ENCODE measurements around the gene RALGPS1.

RALGPS1 gene

GRCh38 chr9:127083138-127083980 lies 168.8 kb downstream of the RALGPS1 start:
- DNase-seq (ENCODE audit: low spot score): no peak
- no peaks in the 10 kb centered on the region for H3K36me3 ChIP-seq (ENCODE audit: low read depth)
- no peak overlapping the region for H3K4me3 ChIP-seq (ENCODE audit: severe bottlenecking)
- no peaks in the 10 kb centered on the region for H3K4me1 ChIP-seq (ENCODE audit: insufficient read depth, poor library complexity, severe bottlenecking)
- H3K27ac ChIP-seq (ENCODE audit: poor library complexity, severe bottlenecking): no peak overlapping the region
- TF ChIP-seq, protein P1, sequence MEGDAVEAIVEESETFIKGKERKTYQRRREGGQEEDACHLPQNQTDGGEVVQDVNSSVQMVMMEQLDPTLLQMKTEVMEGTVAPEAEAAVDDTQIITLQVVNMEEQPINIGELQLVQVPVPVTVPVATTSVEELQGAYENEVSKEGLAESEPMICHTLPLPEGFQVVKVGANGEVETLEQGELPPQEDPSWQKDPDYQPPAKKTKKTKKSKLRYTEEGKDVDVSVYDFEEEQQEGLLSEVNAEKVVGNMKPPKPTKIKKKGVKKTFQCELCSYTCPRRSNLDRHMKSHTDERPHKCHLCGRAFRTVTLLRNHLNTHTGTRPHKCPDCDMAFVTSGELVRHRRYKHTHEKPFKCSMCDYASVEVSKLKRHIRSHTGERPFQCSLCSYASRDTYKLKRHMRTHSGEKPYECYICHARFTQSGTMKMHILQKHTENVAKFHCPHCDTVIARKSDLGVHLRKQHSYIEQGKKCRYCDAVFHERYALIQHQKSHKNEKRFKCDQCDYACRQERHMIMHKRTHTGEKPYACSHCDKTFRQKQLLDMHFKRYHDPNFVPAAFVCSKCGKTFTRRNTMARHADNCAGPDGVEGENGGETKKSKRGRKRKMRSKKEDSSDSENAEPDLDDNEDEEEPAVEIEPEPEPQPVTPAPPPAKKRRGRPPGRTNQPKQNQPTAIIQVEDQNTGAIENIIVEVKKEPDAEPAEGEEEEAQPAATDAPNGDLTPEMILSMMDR (IDR thresholded peaks at IDR 0.05; ENCODE audit: poor library complexity, severe bottlenecking): no peak
- H3K9me3 ChIP-seq (ENCODE audit: severe bottlenecking): no peaks in the 10 kb centered on the region
- ATAC-seq (ENCODE audit: low read depth): no peak
- H3K27me3 ChIP-seq (ENCODE audit: insufficient read depth, poor library complexity, severe bottlenecking): no peaks in the 10 kb centered on the region

GRCh38 chr9:127084076-127085039 lies 169.8 kb downstream of the RALGPS1 start:
- ATAC-seq (ENCODE audit: low read depth): no peak
- no peak for DNase-seq (ENCODE audit: low spot score)
- Histone ChIP-seq H3K36me3 (ENCODE audit: low read depth) (no peaks in the 10 kb centered on the region), H3K4me1 (ENCODE audit: insufficient read depth, poor library complexity, severe bottlenecking) (no peaks in the 10 kb centered on the region), H3K9me3 (ENCODE audit: severe bottlenecking) (no peaks in the 10 kb centered on the region), H3K4me3 (ENCODE audit: severe bottlenecking) (no peak overlapping the region), H3K27me3 (ENCODE audit: insufficient read depth, poor library complexity, severe bottlenecking) (no peaks in the 10 kb centered on the region), H3K27ac (ENCODE audit: poor library complexity, severe bottlenecking) (no peak overlapping the region)
- TF ChIP-seq, protein P1 (IDR thresholded peaks at IDR 0.05; ENCODE audit: poor library complexity, severe bottlenecking): no peak

DNA sequence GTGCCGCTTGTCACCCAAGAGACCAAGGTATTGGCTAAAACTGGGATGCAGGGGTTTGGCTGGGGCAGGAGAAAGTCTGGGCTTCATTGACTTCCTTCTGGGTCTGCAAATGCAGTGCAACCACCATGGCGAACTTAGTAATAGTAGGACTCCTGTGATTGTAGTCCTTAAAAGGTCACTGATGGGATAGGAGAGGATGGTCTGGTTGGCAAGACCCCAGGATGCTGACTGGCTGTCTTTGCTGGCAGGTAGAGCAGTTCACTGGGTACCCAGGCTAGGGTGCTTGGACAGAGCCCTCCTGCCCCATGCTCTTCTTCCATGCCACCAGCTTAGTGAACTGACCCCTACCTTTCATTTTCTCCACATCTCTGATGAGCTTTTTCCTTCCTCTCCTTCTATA lies 170.6 kb downstream of the RALGPS1 start:
- no peaks in the 10 kb centered on the region for H3K9me3 ChIP-seq (ENCODE audit: severe bottlenecking)
- no peak overlapping the region for H3K27ac ChIP-seq (ENCODE audit: poor library complexity, severe bottlenecking)
- TF ChIP-seq, protein P1 (IDR thresholded peaks at IDR 0.05; ENCODE audit: poor library complexity, severe bottlenecking): no peak
- ATAC-seq (ENCODE audit: low read depth): no peak
- H3K36me3 ChIP-seq (ENCODE audit: low read depth): no peaks in the 10 kb centered on the region
- no peaks in the 10 kb centered on the region for H3K27me3 ChIP-seq (ENCODE audit: insufficient read depth, poor library complexity, severe bottlenecking)
- H3K4me1 ChIP-seq (ENCODE audit: insufficient read depth, poor library complexity, severe bottlenecking): no peaks in the 10 kb centered on the region
- H3K4me3 ChIP-seq (ENCODE audit: severe bottlenecking): no peak overlapping the region
- no peak for DNase-seq (ENCODE audit: low spot score)

GRCh38 chr9:127086771-127087170 lies 172.2 kb downstream of the RALGPS1 start:
- Histone ChIP-seq H3K36me3 (ENCODE audit: low read depth) (no peaks in the 10 kb centered on the region), H3K27me3 (ENCODE audit: insufficient read depth, poor library complexity, severe bottlenecking) (no peaks in the 10 kb centered on the region), H3K4me1 (ENCODE audit: insufficient read depth, poor library complexity, severe bottlenecking) (no peaks in the 10 kb centered on the region), H3K9me3 (ENCODE audit: severe bottlenecking) (no peaks in the 10 kb centered on the region), H3K27ac (ENCODE audit: poor library complexity, severe bottlenecking) (no peak overlapping the region), H3K4me3 (ENCODE audit: severe bottlenecking) (no peak overlapping the region)
- ATAC-seq (ENCODE audit: low read depth): no peak
- TF ChIP-seq, protein P1 (IDR thresholded peaks at IDR 0.05; ENCODE audit: poor library complexity, severe bottlenecking): no peak
- DNase-seq (ENCODE audit: low spot score): no peak
